8988T (cell line): ENCODE data around the gene PGM3.

Source experiments
- DNase-seq: peaks from one replicate; pipeline ENCODE4 v3.0.0; 2011

The PGM3 gene

DNA sequence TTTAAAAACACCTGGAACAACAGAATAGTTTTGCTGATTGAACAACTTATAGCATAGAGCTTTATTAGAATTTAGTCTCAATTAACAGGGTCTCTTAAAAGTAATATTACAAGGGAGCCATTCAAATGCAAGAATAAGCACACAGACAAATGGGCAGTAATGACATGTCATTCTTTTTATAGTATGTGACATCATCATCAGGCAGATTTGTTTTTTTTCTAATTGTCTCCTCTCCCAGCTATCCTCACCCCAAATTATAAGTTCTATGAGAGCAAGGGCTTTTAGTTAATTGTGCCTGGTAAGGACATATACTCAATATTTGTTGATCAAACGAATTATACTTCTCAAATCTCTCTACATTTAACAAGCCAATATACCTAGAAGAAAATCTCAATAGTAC is 11.0 kb downstream of the PGM3 start:
- DNase-seq: no peak

- no peak for DNase-seq
Observed at GRCh38 chr6:83180426-83180950, 12.6 kb downstream of the PGM3 start.

DNA sequence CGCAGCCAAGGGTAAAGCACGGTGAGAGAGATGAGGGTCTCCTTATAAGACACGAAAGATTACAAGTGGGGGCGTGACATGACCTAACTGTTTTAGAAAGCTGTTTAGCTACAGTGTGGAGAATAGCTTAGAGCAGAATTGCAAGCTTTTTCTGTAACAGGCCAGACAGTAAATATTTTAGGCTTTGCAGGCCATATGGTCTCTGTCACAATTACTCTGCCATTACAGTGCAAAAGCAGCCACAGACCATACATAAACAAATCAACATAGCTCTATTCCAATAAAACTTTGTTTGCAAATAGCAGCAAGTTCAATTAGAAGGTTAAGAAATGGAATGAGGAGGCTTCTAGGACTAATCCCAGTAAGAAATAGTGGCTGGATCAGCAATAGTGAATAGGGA is 16.8 kb downstream of the PGM3 start:
- no peak for DNase-seq

GRCh38 chr6:83169511-83169910 is 23.6 kb downstream of the PGM3 start:
- DNase-seq: no peak

GRCh38 chr6:83169106-83169505 is 24.0 kb downstream of the PGM3 start:
- DNase-seq: no peak

DNA sequence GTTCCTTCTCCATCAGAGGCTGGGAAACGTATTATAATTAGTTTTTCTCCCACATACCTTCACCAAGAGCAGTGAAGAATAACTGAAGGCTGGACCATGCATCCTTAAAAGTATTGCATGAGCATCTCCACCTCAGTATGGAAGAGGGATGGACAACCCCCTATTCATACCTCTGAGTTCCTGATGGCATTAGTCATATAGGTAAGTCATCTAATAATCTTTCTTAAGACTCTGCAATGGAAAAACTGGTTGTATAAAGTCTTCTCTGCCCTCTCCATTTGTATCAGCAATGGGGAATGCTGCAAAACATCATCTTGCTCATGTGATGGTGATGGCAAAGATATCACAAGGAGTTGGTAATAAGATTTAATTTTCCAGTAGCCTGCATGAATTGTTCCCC is 24.5 kb downstream of the PGM3 start:
- no peak for DNase-seq

DNA sequence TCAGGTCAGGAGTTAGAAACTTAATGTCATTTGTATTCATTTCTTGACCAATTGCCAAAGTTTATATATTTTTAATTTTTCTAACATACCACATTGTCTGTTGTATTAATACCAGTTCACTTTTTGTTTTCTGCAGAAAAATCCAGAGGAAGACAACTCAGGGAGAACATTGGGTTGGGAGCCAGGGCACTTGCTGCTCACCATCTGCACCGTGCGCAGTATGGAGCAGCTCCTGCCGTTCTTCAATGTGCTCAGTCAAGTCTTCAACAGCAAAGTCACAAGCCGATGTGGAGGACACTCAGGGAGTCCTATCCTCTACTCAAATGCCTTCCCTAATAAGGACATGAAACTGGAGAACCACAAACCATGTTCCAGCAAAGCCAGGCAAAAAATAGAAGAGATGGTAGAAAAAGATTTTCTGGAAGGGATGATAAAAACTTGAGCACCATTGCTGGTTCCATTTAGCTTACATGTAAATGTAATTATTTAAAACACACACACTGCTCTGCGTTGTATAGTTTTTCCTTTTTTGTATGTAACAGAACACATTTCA is 25.3 kb downstream of the PGM3 start:
- no peak for DNase-seq

- no peak for DNase-seq
Observed at GRCh38 chr6:83160167-83160566, 32.9 kb downstream of the PGM3 start.

DNA sequence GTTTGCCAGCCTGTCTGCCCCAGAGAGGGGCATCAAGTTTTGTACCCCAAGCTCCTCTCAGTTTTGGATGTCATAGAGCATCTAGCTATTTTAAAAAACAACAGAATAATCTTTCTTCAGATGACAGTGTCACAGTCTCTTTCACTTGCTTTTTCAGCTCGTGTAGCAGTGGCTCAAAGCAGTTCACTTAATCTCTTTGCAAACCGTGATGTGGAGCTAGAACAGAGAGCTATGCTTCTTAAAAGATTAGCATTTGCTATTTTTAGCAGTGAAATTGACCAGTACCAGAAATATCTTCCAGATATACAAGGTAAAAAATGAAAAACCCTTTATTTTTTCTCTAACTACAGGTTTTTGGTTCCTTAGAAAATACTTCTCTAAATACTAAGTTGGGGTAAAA is 37.3 kb downstream of the PGM3 start:
- no peak for DNase-seq

DNA sequence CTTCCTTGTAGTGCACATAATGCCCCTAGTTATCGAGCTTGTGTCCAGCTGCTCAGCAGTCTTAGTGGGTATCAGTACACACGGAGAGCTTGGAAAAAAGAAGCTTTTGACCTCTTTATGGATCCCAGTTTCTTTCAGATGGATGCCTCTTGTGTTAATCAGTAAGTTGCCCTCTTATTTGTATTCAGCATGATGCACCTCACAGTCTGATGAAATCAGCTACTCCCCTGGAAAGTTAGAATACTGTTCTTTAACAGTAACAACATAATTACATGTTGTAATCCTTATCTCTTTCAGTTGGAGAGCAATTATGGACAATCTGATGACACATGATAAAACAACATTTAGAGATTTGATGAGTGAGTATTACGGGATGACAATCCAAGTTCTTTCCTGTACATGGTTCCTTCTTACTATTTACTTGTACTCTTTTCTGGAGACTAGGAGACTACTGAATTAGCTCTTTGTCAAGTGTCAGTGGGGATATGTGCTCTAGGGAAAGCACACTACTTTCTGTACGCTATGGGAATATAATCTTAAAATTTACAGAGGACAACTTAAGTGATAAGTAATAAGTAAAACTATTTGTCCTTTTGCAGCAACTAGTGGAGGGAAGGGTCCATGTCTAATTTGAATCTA is 39.1 kb downstream of the PGM3 start:
- no peak for DNase-seq

DNA sequence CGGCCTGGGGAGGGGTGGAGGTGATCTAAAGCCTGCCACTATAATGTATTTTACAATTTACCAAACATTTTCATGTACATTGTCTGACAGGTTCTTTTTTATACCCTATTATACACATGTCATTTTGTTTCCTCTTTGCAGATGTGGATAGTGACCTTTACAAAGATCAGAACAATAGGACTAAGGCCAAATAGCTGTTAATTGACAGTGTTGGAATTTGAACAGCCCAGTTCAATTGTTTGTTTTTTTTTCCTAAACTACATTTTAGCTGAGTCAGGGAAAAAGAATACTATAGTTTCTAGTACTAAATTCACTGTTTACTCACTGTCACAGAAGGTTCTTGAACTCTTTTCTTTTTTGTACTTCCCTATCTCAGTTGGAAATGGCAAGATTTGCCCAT is 40.2 kb downstream of the PGM3 start:
- DNase-seq: no peak

GRCh38 chr6:83151114-83151513 is 42.0 kb downstream of the PGM3 start:
- DNase-seq: no peak

- DNase-seq: no peak
Observed at GRCh38 chr6:83138758-83139157, 54.3 kb downstream of the PGM3 start.

DNA sequence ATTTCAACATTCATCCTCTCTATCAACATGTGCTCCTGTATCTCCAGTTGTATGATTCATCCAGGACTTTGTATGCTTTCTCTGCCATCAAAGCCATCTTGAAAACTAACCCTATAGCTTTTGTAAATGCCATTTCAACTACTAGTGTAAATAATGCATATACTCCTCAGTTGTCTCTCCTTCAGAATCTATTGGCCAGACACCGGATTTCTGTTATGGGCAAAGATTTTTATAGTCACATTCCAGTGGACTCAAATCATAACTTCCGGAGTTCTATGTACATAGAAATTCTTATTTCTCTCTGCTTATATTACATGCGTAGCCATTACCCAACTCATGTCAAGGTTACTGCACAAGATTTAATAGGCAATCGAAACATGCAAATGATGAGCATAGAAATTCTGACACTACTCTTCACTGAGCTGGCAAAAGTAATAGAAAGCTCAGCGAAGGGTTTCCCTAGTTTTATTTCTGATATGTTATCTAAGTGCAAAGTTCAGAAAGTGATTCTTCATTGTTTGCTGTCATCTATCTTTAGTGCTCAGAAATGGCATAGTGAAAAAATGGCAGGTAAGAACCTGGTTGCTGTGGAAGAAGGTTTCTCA is 54.8 kb downstream of the PGM3 start:
- DNase-seq: no peak

- DNase-seq: no peak
Observed at GRCh38 chr6:83132121-83132520, 60.9 kb downstream of the PGM3 start.

DNA sequence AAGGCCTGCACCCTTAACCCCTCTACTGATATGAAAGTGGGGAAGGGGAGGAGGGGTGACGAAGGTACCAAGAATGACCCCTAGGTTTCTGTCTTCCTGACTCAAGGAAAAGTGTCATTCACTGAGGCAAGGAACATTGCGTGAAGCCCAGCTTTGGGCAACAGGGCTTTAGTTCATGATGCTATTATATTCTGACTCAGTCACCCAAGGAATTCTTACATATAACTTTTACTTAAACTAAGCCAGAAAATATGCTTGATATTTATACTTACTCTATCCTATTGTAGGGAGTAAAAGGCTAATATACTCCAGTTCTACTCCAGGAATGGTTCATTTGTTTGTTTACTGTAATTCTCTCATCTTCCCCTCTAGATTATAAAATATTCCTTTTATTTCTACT is 65.1 kb downstream of the PGM3 start:
- DNase-seq: no peak

GRCh38 chr6:83127258-83127657 is 65.8 kb downstream of the PGM3 start:
- no peak for DNase-seq

DNA sequence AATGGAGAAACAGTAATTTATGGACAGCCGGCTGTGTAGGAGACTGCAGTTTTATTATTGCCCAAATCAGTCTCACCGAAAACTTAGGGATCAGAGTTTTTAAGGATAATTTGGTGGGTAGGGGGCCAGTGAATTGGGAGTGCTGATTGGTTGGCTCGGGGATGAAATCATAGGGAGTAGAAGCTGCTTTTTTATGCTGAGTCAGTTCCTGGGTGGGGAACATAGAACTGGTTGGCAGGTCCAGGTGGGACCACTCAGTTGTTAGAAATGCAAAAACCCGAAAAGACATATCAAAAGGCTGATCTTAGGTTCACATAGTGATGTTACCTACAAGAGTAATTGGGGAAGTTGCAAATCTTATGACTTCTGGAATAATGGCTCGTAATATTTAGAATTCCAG is 66.3 kb downstream of the PGM3 start:
- DNase-seq: no peak

GRCh38 chr6:83126223-83126622 is 66.8 kb downstream of the PGM3 start:
- no peak for DNase-seq

DNA sequence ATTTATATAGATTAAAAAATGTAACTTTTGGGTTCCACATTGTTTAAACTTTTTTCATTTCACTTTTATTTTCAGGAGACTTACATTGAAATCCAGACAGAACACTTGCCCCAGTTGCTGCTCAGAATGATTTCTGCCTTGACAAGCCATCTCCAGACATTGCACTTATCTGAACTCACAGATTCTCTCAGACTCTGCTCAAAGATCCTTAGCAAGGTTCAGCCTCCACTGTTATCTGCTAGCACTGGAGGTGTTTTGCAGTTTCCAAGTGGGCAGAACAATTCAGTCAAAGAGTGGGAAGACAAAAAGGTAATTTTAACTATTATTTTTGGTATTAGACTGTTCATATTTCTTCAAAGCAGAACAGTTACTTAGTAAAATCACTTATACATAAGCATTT is 67.6 kb downstream of the PGM3 start:
- DNase-seq: no peak

DNA sequence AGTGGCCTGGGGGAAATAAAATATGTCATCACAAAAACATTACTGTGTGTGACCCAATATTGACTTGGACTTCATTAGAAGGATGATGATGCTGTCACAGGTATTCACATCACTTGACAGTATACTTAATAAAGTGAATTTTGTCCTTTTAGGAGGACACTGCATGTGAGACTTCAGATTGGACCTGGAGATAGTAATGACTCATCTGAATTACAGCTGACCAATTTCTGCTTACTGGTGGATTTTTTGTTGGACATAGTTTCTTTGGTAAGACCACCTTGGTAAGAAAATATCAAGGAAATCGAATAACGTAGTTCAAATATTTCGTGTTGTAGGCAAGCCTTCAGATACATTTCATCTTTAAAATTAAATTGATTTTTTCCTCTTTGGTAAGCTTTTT is 68.5 kb downstream of the PGM3 start:
- no peak for DNase-seq

DNA sequence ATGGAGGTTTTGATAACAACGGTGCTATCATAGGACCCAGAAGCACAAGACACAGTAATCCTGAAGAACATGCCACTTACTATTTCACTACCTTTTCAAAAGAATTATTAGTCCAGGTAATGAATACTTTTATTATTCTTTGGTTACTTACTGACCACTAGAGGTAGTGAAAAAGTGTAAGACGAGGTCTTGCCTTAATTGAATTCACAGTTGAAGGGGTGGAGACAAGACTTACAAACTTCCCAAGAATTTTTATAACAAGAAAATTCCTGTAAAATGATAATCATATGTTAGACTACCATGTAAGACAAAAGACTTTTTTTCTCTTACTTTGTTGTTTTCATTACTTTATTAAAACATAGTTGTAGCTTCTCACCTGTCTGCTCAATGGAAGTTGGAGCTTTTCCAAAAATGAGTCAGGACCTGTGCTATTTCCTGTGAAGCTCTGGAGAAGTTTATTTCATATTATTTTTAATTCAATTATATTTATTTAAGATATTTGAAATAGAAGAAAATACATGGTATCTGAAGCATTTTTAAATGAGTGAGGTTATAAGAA is 73.2 kb downstream of the PGM3 start:
- DNase-seq: no peak

GRCh38 chr6:83117802-83118201 is 75.3 kb downstream of the PGM3 start:
- no peak for DNase-seq
